HG03280 (cell line): ENCODE measurements around the gene ESRRG.
A peak's percentile ranks its signal among the peaks of the same experiment; 100 is the strongest.
"Not testable (repeated sequence)": the region's sequence is repeated elsewhere in the genome, so short reads cannot be mapped to it uniquely, and the experiment has no call there.

Experiments used
- ATAC-seq: cut with Tn5 transposase; IDR thresholded peaks from one replicate; pipeline ENCODE4 v1.9.1; 2021; ENCODE audit warnings: mild to moderate bottlenecking, moderate library complexity; ENCODE audit not compliant: unreplicated experiment

ESRRG gene

DNA sequence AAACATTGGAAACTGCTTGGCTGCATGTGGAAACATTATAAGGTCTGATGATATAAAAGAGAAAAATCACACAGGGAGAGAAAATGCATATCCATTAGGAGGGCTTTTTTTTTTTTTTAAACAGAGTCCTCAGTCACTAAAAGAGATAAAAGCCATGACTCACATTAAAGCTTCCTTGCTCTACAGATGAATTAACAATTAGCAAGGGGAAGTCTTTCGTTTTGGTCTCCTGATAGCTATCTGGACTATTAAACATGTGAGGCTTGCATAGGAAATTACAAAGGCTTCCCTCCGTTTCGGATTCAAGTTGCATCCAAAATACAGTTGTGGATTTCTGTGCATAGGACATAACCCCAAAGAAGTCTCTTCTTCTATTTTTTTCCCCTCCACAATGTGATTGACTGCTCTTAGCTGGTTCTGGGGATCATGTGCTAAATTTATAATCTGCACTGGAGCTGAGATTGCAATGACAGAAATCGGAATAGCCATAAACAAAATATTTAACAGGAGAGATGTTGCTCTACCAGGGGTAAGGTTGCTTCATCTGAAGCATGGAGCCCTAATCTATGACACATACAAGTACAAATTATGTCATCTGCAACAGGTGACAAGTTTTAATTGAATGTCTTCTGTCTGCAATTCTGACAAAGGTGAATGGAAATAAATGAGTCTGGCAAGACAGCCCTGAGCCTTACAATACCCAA lies 146.8 kb downstream of the ESRRG start:
- ATAC-seq, result no peak

- ATAC-seq, result no peak
Measured at GRCh38 chr1:216566641-216567205, 156.5 kb downstream of the ESRRG start.

- ATAC-seq, result no peak
Measured at GRCh38 chr1:216563087-216563486, 160.1 kb downstream of the ESRRG start.

- no peak for ATAC-seq
Measured at GRCh38 chr1:216562383-216562782, 160.8 kb downstream of the ESRRG start.

- ATAC-seq, result no peak
Measured at GRCh38 chr1:216560527-216560926, 162.7 kb downstream of the ESRRG start.

DNA sequence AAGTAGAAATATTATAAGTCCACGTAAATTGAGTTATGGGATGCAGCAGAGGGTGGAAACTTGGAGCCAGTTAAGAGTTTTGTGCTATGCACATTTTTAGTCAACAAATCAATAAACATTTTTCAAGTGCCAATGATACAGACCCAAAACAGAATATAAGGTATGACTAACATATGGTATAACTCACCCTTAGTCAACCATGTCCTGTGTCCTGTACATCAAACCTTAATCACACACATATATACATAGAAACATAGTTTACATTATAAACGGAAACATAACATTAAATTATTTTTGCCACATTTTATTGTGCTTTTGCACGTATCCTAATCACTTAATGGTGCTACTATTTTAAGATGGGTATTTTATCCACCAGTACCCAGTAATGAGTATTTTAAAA lies 163.9 kb downstream of the ESRRG start:
- no peak for ATAC-seq

DNA sequence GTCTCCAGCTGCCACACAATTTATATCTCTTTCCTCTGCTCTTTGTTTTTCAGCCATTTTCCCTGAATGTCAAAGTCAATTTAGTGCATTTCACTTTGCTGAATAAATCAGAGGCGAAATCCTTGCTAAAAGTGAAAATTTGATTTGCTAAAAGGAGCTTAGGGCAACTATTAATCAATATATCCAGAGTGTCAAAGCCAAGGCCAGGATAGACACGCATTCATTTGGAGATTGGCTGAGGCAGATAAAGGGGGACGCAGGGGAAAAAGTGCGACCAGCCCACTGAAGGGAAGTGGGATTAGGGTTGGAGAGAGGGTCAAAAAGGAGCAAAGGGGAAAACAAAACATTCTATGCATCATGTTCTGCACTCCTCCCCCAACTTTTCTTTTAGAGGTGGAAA lies 167.6 kb downstream of the ESRRG start:
- no peak for ATAC-seq

DNA sequence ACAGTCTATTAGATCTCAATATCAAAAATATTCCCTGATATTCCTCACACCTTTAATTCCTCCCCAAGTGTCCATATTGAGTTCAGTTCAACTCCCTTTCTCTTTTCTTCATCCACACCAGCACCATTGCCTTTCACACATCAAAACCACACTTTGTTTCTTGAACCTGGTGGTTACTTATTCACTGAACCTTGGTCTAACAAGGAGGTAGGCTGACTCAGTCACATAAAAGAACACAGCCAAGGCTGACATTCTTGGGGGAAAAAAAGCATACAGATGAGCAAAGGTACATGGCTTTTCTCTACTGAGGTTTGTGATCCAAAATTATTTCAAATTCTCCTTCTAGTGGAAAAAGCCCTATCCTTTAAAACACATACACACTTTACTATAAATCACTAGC lies 168.3 kb downstream of the ESRRG start:
- ATAC-seq, result no peak

GRCh38 chr1:216553766-216554165 lies 169.5 kb downstream of the ESRRG start:
- no peak for ATAC-seq

DNA sequence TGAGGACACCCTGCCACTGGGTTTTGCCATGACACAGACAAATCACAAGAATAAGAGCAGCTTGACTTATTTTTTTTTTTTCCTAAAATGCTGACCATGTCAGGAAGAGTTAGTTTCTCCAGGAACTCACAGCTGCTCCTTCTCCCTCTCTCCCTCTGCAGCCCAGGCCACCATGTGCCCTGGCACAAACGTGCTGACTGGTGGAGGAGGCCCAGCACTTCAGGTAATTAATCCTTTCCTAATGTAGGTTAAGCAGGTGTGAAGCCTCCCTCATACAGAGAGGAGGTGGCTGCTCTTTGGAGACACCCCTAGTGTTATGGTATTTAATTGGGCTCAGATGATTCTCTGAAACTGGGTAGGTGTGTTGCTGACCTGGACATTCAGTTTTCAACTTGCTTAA lies 170.2 kb downstream of the ESRRG start:
- ATAC-seq, result no peak

GRCh38 chr1:216549796-216550195 lies 173.4 kb downstream of the ESRRG start:
- no peak for ATAC-seq

DNA sequence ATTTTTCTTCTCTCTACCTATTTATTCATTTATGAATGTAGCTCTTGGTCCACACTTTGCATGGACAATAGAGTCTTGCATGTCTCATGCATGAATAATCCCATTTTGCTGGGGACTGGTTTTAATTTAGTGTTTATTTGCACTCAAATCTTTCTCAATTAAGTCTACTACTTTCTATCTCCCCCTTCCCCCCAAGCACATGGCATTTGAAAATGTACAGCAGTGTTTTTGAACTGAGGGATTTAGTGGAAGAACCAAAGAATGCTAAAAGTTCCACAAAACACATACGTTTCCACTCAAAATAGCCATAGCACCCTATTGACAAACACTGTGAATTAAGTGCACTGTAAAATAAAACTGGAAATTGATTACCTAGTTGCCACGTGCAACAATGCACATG lies 180.5 kb downstream of the ESRRG start:
- no peak for ATAC-seq

- no peak for ATAC-seq
Measured at GRCh38 chr1:216542263-216542662, 181.0 kb downstream of the ESRRG start.

DNA sequence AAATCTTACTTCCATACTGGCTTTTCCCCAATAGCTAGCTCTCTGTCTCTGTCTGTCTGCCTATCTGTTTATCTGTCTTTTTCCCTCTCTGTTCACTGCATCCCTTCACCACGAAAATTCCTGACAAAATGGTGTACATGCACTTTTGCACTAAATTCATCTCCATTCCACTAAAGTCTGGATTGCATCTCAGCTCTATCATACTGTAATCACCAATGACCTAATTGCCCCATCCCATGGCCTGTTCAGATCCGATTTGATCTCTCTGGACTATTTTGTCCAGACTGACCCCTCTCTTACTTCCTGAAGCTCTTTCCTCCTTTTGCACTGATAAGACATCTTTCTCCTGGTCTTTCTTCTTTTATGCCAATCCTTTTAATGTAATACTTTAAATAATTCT lies 187.5 kb downstream of the ESRRG start:
- no peak for ATAC-seq

GRCh38 chr1:216535059-216535458 lies 188.2 kb downstream of the ESRRG start:
- ATAC-seq, result no peak

- ATAC-seq, result no peak
Measured at GRCh38 chr1:216533776-216534175, 189.5 kb downstream of the ESRRG start.

DNA sequence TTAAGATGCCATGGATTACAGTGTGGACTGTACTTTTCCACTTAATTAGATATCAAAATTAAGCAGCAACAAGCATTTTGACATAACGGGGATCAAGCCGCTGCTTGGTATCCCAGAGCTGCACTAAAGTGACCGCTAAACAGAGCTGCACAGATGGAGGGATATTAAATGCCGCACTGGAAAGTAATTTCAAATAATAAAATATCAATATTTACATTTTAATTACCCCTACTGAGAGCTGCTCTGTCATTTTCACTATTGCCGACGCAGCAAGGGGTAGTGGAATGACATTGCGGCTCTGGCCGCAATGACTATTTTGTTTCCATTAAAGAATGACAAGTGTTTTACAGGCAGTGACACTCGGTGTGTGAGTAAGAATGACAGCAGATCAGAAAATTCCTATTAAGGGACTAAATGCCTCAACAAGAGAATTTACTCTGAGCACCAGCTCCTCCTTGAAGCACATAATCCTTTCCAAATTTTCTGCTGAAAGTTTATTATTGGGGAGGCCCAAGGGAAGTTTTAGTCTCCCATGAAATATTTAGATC lies 190.9 kb downstream of the ESRRG start:
- no peak for ATAC-seq

- peak; percentile 51 for ATAC-seq
Measured at GRCh38 chr1:216531263-216532239, 191.7 kb downstream of the ESRRG start.

GRCh38 chr1:216529851-216530250 lies 193.4 kb downstream of the ESRRG start:
- not testable (repeated sequence) for ATAC-seq

DNA sequence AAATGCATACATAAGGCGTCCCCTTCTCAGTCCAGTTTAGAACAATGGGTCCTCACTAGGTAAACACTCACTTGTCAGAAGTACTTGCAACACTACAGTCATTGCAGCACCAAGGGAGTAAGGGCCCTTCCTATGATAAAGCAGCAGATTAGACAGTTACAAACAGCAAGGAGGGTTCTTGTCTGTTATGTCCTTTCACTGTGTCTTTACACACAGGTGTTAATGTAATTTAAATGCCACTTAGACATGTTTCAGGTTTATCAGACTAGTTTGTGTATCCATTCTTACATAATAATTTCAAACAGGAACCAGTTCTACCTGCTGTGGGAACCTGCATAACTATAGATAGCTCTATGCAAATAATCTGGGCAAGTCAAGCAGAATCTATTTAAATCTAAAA lies 194.4 kb downstream of the ESRRG start:
- ATAC-seq, result peak; percentile 90

GRCh38 chr1:216523449-216524190 lies 199.6 kb downstream of the ESRRG start:
- ATAC-seq, result no peak
